HL-60 (cell line): Measurements from ENCODE around the gene TEX13A.

Experiments
- DNase-seq, 2 experiments: peaks; one replicate each; pipeline ENCODE4 v3.0.0-alpha.2; 2010 to 2020; ENCODE audit warnings: low read depth in 1 of 2, low spot score in 1 of 2
- H3K27ac ChIP-seq: fragments of 250-450 bp; sonication (Bioruptor Pico); replicated peaks from 2 replicates; pipeline ENCODE4 v1.5.1; 2020; ENCODE audit warnings: mild to moderate bottlenecking, moderate library complexity
- H3K27me3 ChIP-seq: fragments of 250-450 bp; sonication (Bioruptor Pico); 2 replicates; pipeline ENCODE4 v1.5.1; 2021; ENCODE audit warnings: mild to moderate bottlenecking, moderate library complexity; ENCODE audit not compliant: insufficient read depth, poor library complexity, severe bottlenecking
- H3K4me3 ChIP-seq: replicated peaks from 2 replicates; pipeline ENCODE4 v1.5.1; 2011; ENCODE audit warnings: mild to moderate bottlenecking, control low read depth, low read length; ENCODE audit not compliant: insufficient read depth
- CTCF ChIP-seq: IDR thresholded peaks from one replicate; pipeline ENCODE4 v1.5.1; 2011; ENCODE audit warnings: low read length, control low read depth, inconsistent platforms; ENCODE audit not compliant: insufficient read depth
- GABPA ChIP-seq: IDR thresholded peaks from 2 replicates; pipeline ENCODE4 v1.6.1; 2012; ENCODE audit warnings: low read depth
- POLR2AphosphoS5 ChIP-seq: IDR thresholded peaks from 2 replicates; pipeline ENCODE4 v1.6.1; 2012; ENCODE audit warnings: low read depth
- REST ChIP-seq: IDR thresholded peaks from 2 replicates; pipeline ENCODE4 v1.6.1; 2012; ENCODE audit warnings: low read depth; ENCODE audit not compliant: insufficient replicate concordance
- SPI1 ChIP-seq: IDR thresholded peaks from 2 replicates; pipeline ENCODE4 v1.6.1; 2012; ENCODE audit warnings: low read depth, mild to moderate bottlenecking, borderline replicate concordance

The TEX13A gene

GRCh38 chrX:105266456-105266855 lies 46.0 kb upstream of the TEX13A start:
- H3K27ac ChIP-seq: no peak overlapping the region
- no peaks in the 10 kb centered on the region for H3K27me3 ChIP-seq
- DNase-seq: no peak
- no peak overlapping the region for H3K4me3 ChIP-seq
- no peak for TF ChIP-seq POLR2AphosphoS5
- no peak for TF ChIP-seq SPI1
- no peak for TF ChIP-seq CTCF
- no peak for TF ChIP-seq GABPA
- TF ChIP-seq REST: no peak

- TF ChIP-seq GABPA: no peak
- no peak for TF ChIP-seq POLR2AphosphoS5
- no peak for TF ChIP-seq SPI1
- no peak for TF ChIP-seq REST
- no peak for TF ChIP-seq CTCF
Observed at GRCh38 chrX:105265093-105265492, 44.6 kb upstream of the TEX13A start.

GRCh38 chrX:105263801-105264200 lies 43.3 kb upstream of the TEX13A start:
- Histone ChIP-seq H3K27ac (no peak overlapping the region), H3K27me3 (no peaks in the 10 kb centered on the region), H3K4me3 (no peak overlapping the region)
- no peak for TF ChIP-seq SPI1
- TF ChIP-seq CTCF: no peak
- no peak for TF ChIP-seq POLR2AphosphoS5
- TF ChIP-seq REST: no peak
- no peak for TF ChIP-seq GABPA
- DNase-seq: no peak

More at GRCh38 chrX:105265093-105265492, 44.6 kb upstream of the TEX13A start:
- no peak for DNase-seq
- H3K27me3 ChIP-seq: no peaks in the 10 kb centered on the region
- no peak overlapping the region for H3K4me3 ChIP-seq
- H3K27ac ChIP-seq: no peak overlapping the region
